GM23248 (cell line): ENCODE results near the gene ATP5PF.

Experiments used
- EZH2 ChIP-seq: fragments of 200-600 bp; sonication (generic); IDR thresholded peaks from 2 replicates; pipeline ENCODE4 v1.6.1; 2018; ENCODE audit warnings: antibody characterized with exemption, mild to moderate bottlenecking; ENCODE audit not compliant: insufficient read depth, poor library complexity, severe bottlenecking
- EZH2phosphoT487 ChIP-seq: fragments of 200-600 bp; sonication (generic); IDR thresholded peaks from 2 replicates; pipeline ENCODE4 v1.6.1; 2018; ENCODE audit warnings: antibody characterized with exemption, moderate library complexity, mild to moderate bottlenecking, low read depth; ENCODE audit not compliant: insufficient read depth

GRCh38 chr21:25772686-25773085, 38.0 kb upstream of the ATP5PF start:
- TF ChIP-seq EZH2 = no peak
- TF ChIP-seq EZH2phosphoT487 = no peak
